22Rv1 (cell line): ENCODE results near the gene KCNE3.

Experiments
- ZFX ChIP-seq: fragments of 450-650 bp; IDR thresholded peaks from 2 replicates; pipeline ENCODE4 v1.6.1; 2017; ENCODE audit warnings: antibody characterized with exemption, borderline replicate concordance
- TF ChIP-seq, protein P1 (sequence below): fragments of 450-650 bp; IDR thresholded peaks from 2 replicates; pipeline ENCODE4 v1.5.1; 2017; ENCODE audit warnings: mild to moderate bottlenecking

DNA sequence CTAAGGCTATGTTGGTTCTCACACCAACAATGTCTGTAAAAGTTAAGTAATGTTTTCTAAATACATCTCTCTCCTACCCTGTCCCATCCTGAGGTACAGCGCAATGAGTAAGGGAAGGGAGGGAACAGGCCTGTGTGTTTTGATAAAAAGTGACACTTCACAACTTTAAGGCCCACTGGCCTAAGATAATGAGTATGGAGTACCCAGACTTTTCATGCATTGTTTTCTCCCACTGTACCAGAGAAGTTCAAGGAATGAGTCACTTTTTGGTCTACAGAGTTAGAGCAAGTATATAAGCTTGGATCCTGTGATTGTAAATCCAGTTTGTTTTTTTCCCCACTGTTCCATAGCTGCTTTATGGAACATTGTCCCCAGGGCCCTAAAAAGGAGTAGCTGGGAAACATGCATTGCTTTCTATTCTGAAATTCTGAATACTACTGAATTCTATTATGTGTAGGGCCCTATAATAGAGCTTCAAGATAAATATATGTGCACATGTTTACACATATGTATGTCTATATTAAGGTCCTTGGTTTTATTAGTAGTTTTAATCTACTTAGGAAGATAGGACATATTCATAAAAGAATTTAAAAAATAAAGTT lies 29.8 kb downstream of the KCNE3 start:
- TF ChIP-seq, protein P1, sequence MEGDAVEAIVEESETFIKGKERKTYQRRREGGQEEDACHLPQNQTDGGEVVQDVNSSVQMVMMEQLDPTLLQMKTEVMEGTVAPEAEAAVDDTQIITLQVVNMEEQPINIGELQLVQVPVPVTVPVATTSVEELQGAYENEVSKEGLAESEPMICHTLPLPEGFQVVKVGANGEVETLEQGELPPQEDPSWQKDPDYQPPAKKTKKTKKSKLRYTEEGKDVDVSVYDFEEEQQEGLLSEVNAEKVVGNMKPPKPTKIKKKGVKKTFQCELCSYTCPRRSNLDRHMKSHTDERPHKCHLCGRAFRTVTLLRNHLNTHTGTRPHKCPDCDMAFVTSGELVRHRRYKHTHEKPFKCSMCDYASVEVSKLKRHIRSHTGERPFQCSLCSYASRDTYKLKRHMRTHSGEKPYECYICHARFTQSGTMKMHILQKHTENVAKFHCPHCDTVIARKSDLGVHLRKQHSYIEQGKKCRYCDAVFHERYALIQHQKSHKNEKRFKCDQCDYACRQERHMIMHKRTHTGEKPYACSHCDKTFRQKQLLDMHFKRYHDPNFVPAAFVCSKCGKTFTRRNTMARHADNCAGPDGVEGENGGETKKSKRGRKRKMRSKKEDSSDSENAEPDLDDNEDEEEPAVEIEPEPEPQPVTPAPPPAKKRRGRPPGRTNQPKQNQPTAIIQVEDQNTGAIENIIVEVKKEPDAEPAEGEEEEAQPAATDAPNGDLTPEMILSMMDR = no peak
- TF ChIP-seq ZFX = no peak
